H9 (cell line): Measurements from ENCODE around the gene IMPA2. TPM values are rescaled to one million over a fixed set of nuclear protein-coding genes. Genes with fewer than 3 reads are reported as not detected.

Experiments used
- DNase-seq: peaks from one replicate; pipeline ENCODE4 v3.0.0-alpha.2; 2017
- H2AFZ ChIP-seq: one replicate; pipeline ENCODE4 v1.6.1; 2013; ENCODE audit warnings: mild to moderate bottlenecking, low read length, control low read depth, moderate library complexity
- H2AK5ac ChIP-seq: 2 replicates; pipeline ENCODE4 v1.6.1; 2013; ENCODE audit warnings: low read length, control low read depth, mixed read lengths; ENCODE audit not compliant: insufficient read length
- H2BK120ac ChIP-seq: one replicate; pipeline ENCODE4 v1.6.1; 2013; ENCODE audit warnings: low read depth, mild to moderate bottlenecking, low read length, control low read depth, inconsistent platforms; ENCODE audit not compliant: poor library complexity, severe bottlenecking
- H2BK12ac ChIP-seq: 2 replicates; pipeline ENCODE4 v1.6.1; 2013; ENCODE audit warnings: low read length, control low read depth, mixed read lengths, low read depth; ENCODE audit not compliant: insufficient read length
- H2BK15ac ChIP-seq: 2 replicates; pipeline ENCODE4 v1.6.1; 2013; ENCODE audit warnings: low read depth, low read length, control low read depth
- H2BK20ac ChIP-seq: one replicate; pipeline ENCODE4 v1.6.1; 2013; ENCODE audit warnings: low read depth, mild to moderate bottlenecking, low read length, control low read depth, inconsistent platforms; ENCODE audit not compliant: poor library complexity, severe bottlenecking
- H2BK5ac ChIP-seq: 2 replicates; pipeline ENCODE4 v1.6.1; 2013; ENCODE audit warnings: low read length, control low read depth, mixed read lengths; ENCODE audit not compliant: insufficient read length
- H3K14ac ChIP-seq: 2 replicates; pipeline ENCODE4 v1.6.1; 2013; ENCODE audit warnings: low read length, control low read depth; ENCODE audit not compliant: insufficient read depth
- H3K18ac ChIP-seq: 2 replicates; pipeline ENCODE4 v1.6.1; 2013; ENCODE audit warnings: low read depth, mild to moderate bottlenecking, mixed read lengths, low read length, control low read depth; ENCODE audit not compliant: insufficient read length
- H3K23ac ChIP-seq: 2 replicates; pipeline ENCODE4 v1.6.1; 2013; ENCODE audit warnings: low read length, control low read depth, mixed read lengths, low read depth; ENCODE audit not compliant: insufficient read length
- H3K23me2 ChIP-seq: 2 replicates; pipeline ENCODE4 v1.6.1; 2013; ENCODE audit warnings: low read depth, mild to moderate bottlenecking, mixed read lengths, low read length, control low read depth; ENCODE audit not compliant: insufficient read length, poor library complexity, severe bottlenecking
- H3K27ac ChIP-seq: 2 replicates; pipeline ENCODE4 v1.5.1; 2013; ENCODE audit warnings: low read length, control low read depth, mixed read lengths, low read depth; ENCODE audit not compliant: insufficient read length
- H3K27me3 ChIP-seq: 2 replicates; pipeline ENCODE4 v1.6.1; 2013; ENCODE audit warnings: low read length, control low read depth, inconsistent platforms; ENCODE audit not compliant: insufficient read depth
- H3K4ac ChIP-seq: 2 replicates; pipeline ENCODE4 v1.6.1; 2013; ENCODE audit warnings: low read depth, mild to moderate bottlenecking, control low read depth, inconsistent platforms, low read length, moderate library complexity
- H3K4me1 ChIP-seq: 2 replicates; pipeline ENCODE4 v1.6.1; 2013; ENCODE audit warnings: low read length, control low read depth, inconsistent platforms; ENCODE audit not compliant: insufficient read depth
- H3K4me2 ChIP-seq: 2 replicates; pipeline ENCODE4 v1.6.1; 2013; ENCODE audit warnings: low read length, control low read depth, mixed read lengths; ENCODE audit not compliant: insufficient read length, insufficient read depth
- H3K56ac ChIP-seq: 2 replicates; pipeline ENCODE4 v1.6.1; 2013; ENCODE audit warnings: low read depth, mild to moderate bottlenecking, mixed read lengths, low read length, control low read depth; ENCODE audit not compliant: insufficient read length
- H3K79me1 ChIP-seq: 2 replicates; pipeline ENCODE4 v1.6.1; 2013; ENCODE audit warnings: low read depth, mild to moderate bottlenecking, moderate library complexity, low read length, control low read depth, inconsistent platforms; ENCODE audit not compliant: insufficient read depth, poor library complexity, severe bottlenecking
- H3K79me2 ChIP-seq: 2 replicates; pipeline ENCODE4 v1.6.1; 2013; ENCODE audit warnings: low read length, control low read depth, inconsistent platforms; ENCODE audit not compliant: insufficient read depth
- H3K9ac ChIP-seq: 2 replicates; pipeline ENCODE4 v1.6.1; 2013; ENCODE audit warnings: low read length, control low read depth, mixed read lengths; ENCODE audit not compliant: insufficient read length; ENCODE audit errors: extremely low read depth
- H3K9me3 ChIP-seq: one replicate; pipeline ENCODE4 v1.6.1; 2013; ENCODE audit warnings: low read depth, low read length, inconsistent platforms; ENCODE audit not compliant: control insufficient read depth
- H3T11ph ChIP-seq: one replicate; pipeline ENCODE4 v1.6.1; 2013; ENCODE audit warnings: mild to moderate bottlenecking, low read length, control low read depth, inconsistent platforms
- H4K20me1 ChIP-seq: one replicate; pipeline ENCODE4 v1.6.1; 2013; ENCODE audit not compliant: control insufficient read depth, insufficient read length, insufficient read depth
- H4K5ac ChIP-seq: 2 replicates; pipeline ENCODE4 v1.6.1; 2013; ENCODE audit warnings: low read depth, mild to moderate bottlenecking, mixed read lengths, low read length, control low read depth; ENCODE audit not compliant: insufficient read length
- H4K8ac ChIP-seq: replicated peaks from 2 replicates; pipeline ENCODE4 v1.6.1; 2013; ENCODE audit warnings: low read length, control low read depth, mixed read lengths, low read depth; ENCODE audit not compliant: insufficient read length
- H4K91ac ChIP-seq: 2 replicates; pipeline ENCODE4 v1.6.1; 2013; ENCODE audit warnings: low read depth, mild to moderate bottlenecking, moderate library complexity, mixed read lengths, low read length, control low read depth; ENCODE audit not compliant: insufficient read length
- H3K27ac Mint-ChIP-seq, 3 experiments: 2 replicates in 2 of 3; 3 replicates in 1 of 3; pipeline ENCODE4 v1.8.0; 2020 to 2021; ENCODE audit warnings: mixed read lengths in 3 of 3, mild to moderate bottlenecking in 1 of 3, moderate library complexity in 1 of 3
- H3K27me3 Mint-ChIP-seq: 2 replicates; pipeline ENCODE4 v1.8.0; 2021; ENCODE audit warnings: low read depth, mild to moderate bottlenecking, moderate library complexity, mixed read lengths
- H3K36me3 Mint-ChIP-seq, 3 experiments: 2 replicates in 2 of 3; 3 replicates in 1 of 3; pipeline ENCODE4 v1.8.0; 2020 to 2021; ENCODE audit warnings: low read depth in 3 of 3, mixed read lengths in 3 of 3; ENCODE audit not compliant: insufficient read depth in 1 of 3
- H3K4me1 Mint-ChIP-seq, 2 experiments: 2 replicates each; pipeline ENCODE4 v1.8.0; 2020; ENCODE audit warnings: mixed read lengths in 2 of 2
- H3K4me3 Mint-ChIP-seq, 2 experiments: 2 replicates in 1 of 2; 3 replicates in 1 of 2; pipeline ENCODE4 v1.8.0; 2020 to 2021; ENCODE audit warnings: mild to moderate bottlenecking in 2 of 2, mixed read lengths in 2 of 2, moderate library complexity in 1 of 2
- H3K9me3 Mint-ChIP-seq, 2 experiments: 2 replicates in 1 of 2; 3 replicates in 1 of 2; pipeline ENCODE4 v1.8.0; 2020; ENCODE audit warnings: mild to moderate bottlenecking in 2 of 2, mixed read lengths in 2 of 2, moderate library complexity in 1 of 2
- WGBS: extraction: QIAGEN DNeasy Blood & Tissue Kit; methylation state at CpG from one replicate; pipeline ENCODE4 v1.1.7; 2013; ENCODE audit warnings: missing lambda C conversion rate, low lambda C conversion rate, mixed read lengths; ENCODE audit not compliant: insufficient read length; ENCODE audit errors: extremely low coverage; 5-methylcytosine and 5-hydroxymethylcytosine counted together
- total RNA-seq: library from RNA; stranded (reverse); gene quantifications from 2 replicates; pipeline ENCODE4 v1.2.1, GENCODE V29; 2021
- TF ChIP-seq, protein P1 (sequence below): fragments of 200-600 bp; sonication (generic); conservative IDR thresholded peaks from 3 replicates; pipeline ENCODE4 v1.8.0; 2021; ENCODE audit warnings: antibody characterized with exemption, mild to moderate bottlenecking

Gene IMPA2
- total RNA-seq, 1 experiment from 2014 or later, result 73.8 TPM

DNA sequence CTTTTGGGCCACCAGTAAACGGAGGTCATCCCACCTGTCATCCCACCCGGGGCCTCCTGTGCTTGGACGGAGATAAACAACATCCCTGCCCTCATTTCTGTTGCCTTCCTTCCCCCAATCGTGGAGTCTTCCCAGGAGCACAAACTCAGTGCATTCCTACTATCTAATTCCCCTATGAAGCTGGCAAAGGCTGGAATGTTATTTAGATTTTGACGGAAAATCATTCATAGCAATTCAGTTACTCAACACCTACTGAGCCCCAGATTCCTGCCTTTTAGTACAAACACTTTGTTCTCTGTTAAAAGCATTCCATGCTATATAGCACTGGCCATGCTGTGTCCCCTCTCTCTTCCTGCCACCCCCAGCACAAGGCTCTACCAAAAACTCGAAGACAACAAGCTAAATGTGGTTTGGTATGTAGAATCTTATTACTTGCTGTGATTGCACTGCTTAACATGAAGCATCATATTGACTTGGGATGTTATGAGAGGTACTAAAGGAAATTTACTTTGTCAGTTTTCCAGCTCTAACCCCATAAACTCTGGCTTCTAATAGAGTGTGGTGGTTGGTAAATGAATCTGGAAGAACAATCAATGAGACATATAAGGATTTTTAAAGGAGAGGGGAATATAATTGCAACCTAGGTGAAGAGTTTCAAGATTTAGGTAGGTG lies 32.3 kb upstream of the IMPA2 start:
- Mint-ChIP-seq H3K36me3 (no peaks in the 10 kb centered on the region), H3K4me1 (peaks cover 28 to 34% of the 10 kb centered on the region in 2 experiments), H3K27ac (no peak overlapping the region; a peak in 1 of 7 replicates), H3K27me3 (peaks cover 3% of the 10 kb centered on the region), H3K9me3 (no peaks in the 10 kb centered on the region), H3K4me3 (peak overlapping the region in 1 of 2 experiments; percentile 23; a peak in 2 of 5 replicates)
- Histone ChIP-seq H3K4me2 (no peak overlapping the region), H3K4me1 (peaks cover 2% of the 10 kb centered on the region; the same call in 1 of the 2 replicates), H3K9ac (no peak overlapping the region), H2BK15ac (no peak overlapping the region), H2AK5ac (no peak overlapping the region), H4K91ac (no peak overlapping the region), H2AFZ (no peak overlapping the region), H3K14ac (no peak overlapping the region), H3K4ac (no peak overlapping the region), H3K18ac (no peak overlapping the region), H3T11ph (no peak overlapping the region), H3K27me3 (no peaks in the 10 kb centered on the region), H4K8ac (no peak overlapping the region), H3K79me1 (no peaks in the 10 kb centered on the region), H2BK20ac (no peak overlapping the region), H2BK5ac (no peak overlapping the region), H2BK120ac (no peak overlapping the region), H4K20me1 (no peaks in the 10 kb centered on the region), H3K56ac (no peak overlapping the region), H2BK12ac (no peak overlapping the region), H3K27ac (no peak overlapping the region), H3K79me2 (no peaks in the 10 kb centered on the region), H4K5ac (no peak overlapping the region), H3K23me2 (peaks cover 3% of the 10 kb centered on the region), H3K9me3 (no peaks in the 10 kb centered on the region), H3K23ac (no peak overlapping the region)
- TF ChIP-seq, protein P1, sequence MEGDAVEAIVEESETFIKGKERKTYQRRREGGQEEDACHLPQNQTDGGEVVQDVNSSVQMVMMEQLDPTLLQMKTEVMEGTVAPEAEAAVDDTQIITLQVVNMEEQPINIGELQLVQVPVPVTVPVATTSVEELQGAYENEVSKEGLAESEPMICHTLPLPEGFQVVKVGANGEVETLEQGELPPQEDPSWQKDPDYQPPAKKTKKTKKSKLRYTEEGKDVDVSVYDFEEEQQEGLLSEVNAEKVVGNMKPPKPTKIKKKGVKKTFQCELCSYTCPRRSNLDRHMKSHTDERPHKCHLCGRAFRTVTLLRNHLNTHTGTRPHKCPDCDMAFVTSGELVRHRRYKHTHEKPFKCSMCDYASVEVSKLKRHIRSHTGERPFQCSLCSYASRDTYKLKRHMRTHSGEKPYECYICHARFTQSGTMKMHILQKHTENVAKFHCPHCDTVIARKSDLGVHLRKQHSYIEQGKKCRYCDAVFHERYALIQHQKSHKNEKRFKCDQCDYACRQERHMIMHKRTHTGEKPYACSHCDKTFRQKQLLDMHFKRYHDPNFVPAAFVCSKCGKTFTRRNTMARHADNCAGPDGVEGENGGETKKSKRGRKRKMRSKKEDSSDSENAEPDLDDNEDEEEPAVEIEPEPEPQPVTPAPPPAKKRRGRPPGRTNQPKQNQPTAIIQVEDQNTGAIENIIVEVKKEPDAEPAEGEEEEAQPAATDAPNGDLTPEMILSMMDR, result no peak
- no peak for DNase-seq
- no CpG with 5 or more reads among the region's 6 CpGs for WGBS
